Peyer's patch (tissue), 4 donors: ENCODE results near the gene SETD1B. TPM values are rescaled to one million over a fixed set of nuclear protein-coding genes. Genes with fewer than 3 reads are reported as not detected.

Experiments used
- DNase-seq, 3 donors: peaks; one replicate each; pipeline ENCODE4 v3.0.0-alpha.2; 2017 to 2019
- H3K27ac ChIP-seq, 4 donors: fragments of 200-600 bp; sonication (generic); one replicate each; pipeline ENCODE4 v1.5.1; 2016 to 2019
- H3K27me3 ChIP-seq, 2 donors: fragments of 200-600 bp; sonication (generic); one replicate each; pipeline ENCODE4 v1.5.1; 2019
- H3K36me3 ChIP-seq, 3 donors: fragments of 200-600 bp; sonication (generic); one replicate each; pipeline ENCODE4 v1.5.1; 2016 to 2019
- H3K4me1 ChIP-seq, 4 donors: fragments of 200-600 bp; sonication (generic); one replicate each; pipeline ENCODE4 v1.5.1; 2016 to 2019
- H3K4me3 ChIP-seq, 4 donors: fragments of 200-600 bp; sonication (generic); 1 replicate in 3 of 4; 2 replicates in 1 of 4; pipeline ENCODE4 v1.5.1; 2016 to 2019; ENCODE audit warnings: mild to moderate bottlenecking in 1 of 4
- H3K9me3 ChIP-seq, 4 donors: fragments of 200-600 bp; sonication (generic); one replicate each; pipeline ENCODE4 v1.5.1; 2016 to 2019; ENCODE audit warnings: mild to moderate bottlenecking in 1 of 4
- POLR2A ChIP-seq, 2 donors: fragments of 450-650 bp; IDR thresholded peaks; one replicate each; pipeline ENCODE4 v1.5.1; 2017; ENCODE audit warnings: antibody characterized with exemption in 2 of 2, mild to moderate bottlenecking in 2 of 2, moderate library complexity in 2 of 2
- total RNA-seq, 4 donors: library from RNA; depleted of rRNA; stranded (reverse); fragments of >200 nt; gene quantifications; one replicate each; pipeline ENCODE4 v1.1.0, GENCODE V29; 2016
- TF ChIP-seq, protein P1 (sequence below), 6 experiments: fragments of 450-650 bp in 4 of 6; fragments of 200-600 bp in 2 of 6; sonication (generic) in 1 of 6; IDR thresholded peaks; one replicate each; pipeline ENCODE4 v1.5.1; 2017 to 2019; ENCODE audit warnings: antibody characterized with exemption in 6 of 6, mild to moderate bottlenecking in 3 of 6, moderate library complexity in 1 of 6

SETD1B gene
- total RNA-seq, 4 donors from 2014 or later: 15.4 to 30.5 (median 25.3) TPM

- peak in 2 of 3 donors; percentile 49 to 58 for DNase-seq
- Histone ChIP-seq H3K36me3 (peaks cover 0 to 29% (median 0%) of the 10 kb centered on the region in 3 donors), H3K4me1 (peaks cover 0 to 27% (median 18%) of the 10 kb centered on the region in 4 donors), H3K9me3 (no peaks in the 10 kb centered on the region), H3K27me3 (no peaks in the 10 kb centered on the region), H3K27ac (peak overlapping the region; percentile 100), H3K4me3 (peak overlapping the region; percentile 82 to 93 (median 88))
- TF ChIP-seq POLR2A (IDR thresholded peaks at IDR 0.05): no peak
- TF ChIP-seq, protein P1, sequence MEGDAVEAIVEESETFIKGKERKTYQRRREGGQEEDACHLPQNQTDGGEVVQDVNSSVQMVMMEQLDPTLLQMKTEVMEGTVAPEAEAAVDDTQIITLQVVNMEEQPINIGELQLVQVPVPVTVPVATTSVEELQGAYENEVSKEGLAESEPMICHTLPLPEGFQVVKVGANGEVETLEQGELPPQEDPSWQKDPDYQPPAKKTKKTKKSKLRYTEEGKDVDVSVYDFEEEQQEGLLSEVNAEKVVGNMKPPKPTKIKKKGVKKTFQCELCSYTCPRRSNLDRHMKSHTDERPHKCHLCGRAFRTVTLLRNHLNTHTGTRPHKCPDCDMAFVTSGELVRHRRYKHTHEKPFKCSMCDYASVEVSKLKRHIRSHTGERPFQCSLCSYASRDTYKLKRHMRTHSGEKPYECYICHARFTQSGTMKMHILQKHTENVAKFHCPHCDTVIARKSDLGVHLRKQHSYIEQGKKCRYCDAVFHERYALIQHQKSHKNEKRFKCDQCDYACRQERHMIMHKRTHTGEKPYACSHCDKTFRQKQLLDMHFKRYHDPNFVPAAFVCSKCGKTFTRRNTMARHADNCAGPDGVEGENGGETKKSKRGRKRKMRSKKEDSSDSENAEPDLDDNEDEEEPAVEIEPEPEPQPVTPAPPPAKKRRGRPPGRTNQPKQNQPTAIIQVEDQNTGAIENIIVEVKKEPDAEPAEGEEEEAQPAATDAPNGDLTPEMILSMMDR (IDR thresholded peaks at IDR 0.05): no peak
Measured at GRCh38 chr12:121805171-121806008, 1.6 kb downstream of the SETD1B start.

DNA sequence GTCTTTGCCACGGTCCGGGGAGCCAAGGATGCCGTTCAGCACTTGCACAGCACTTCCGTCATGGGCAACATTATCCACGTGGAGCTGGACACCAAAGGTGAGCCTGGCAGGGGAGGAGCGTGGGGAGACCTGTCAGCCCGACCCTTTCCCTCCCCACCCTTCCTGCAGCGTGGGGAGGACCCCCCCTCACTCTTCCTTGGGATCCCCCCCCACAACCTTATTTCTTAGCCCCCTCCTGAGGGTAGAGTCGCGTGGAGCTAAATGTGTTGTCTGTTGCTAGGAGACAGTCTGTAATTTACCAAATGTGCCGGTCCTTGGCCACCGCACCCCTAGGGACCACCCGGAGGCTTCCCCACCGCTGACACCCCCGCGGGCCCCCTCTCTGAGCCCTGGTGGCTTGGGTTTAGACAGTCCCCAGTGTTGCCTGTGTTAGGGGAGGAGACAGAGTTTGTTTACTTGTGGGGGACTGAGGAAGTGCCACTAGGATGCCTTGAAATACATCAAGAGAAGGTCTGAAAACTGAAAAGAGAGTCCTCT lies 2.3 kb downstream of the SETD1B start:
- Histone ChIP-seq H3K9me3 (no peaks in the 10 kb centered on the region), H3K27ac (peak overlapping the region; percentile 43 to 100 (median 80)), H3K4me3 (peak overlapping the region; percentile 82 to 93 (median 88)), H3K4me1 (peaks cover 0 to 34% (median 21%) of the 10 kb centered on the region in 4 donors), H3K27me3 (no peaks in the 10 kb centered on the region), H3K36me3 (peaks cover 0 to 34% (median 0%) of the 10 kb centered on the region in 3 donors)
- TF ChIP-seq POLR2A (IDR thresholded peaks at IDR 0.05): no peak
- TF ChIP-seq, protein P1 (IDR thresholded peaks at IDR 0.05): no peak
- DNase-seq: peak in 1 of 3 donors; percentile 55

- Histone ChIP-seq H3K4me3 (peak overlapping the region; percentile 82 to 93 (median 88)), H3K9me3 (no peaks in the 10 kb centered on the region), H3K4me1 (peaks cover 0 to 41% (median 28%) of the 10 kb centered on the region in 4 donors), H3K36me3 (peaks cover 0 to 34% (median 0%) of the 10 kb centered on the region in 3 donors), H3K27ac (peak overlapping the region; percentile 43 to 100 (median 80)), H3K27me3 (no peaks in the 10 kb centered on the region)
- DNase-seq: peak in 1 of 3 donors; percentile 66
- TF ChIP-seq POLR2A (IDR thresholded peaks at IDR 0.05): peak in 1 of 2 donors; percentile 20
- TF ChIP-seq, protein P1 (IDR thresholded peaks at IDR 0.05): no peak
Measured at GRCh38 chr12:121806546-121807423, 3.0 kb downstream of the SETD1B start.

- TF ChIP-seq, protein P1 (IDR thresholded peaks at IDR 0.05): no peak
- TF ChIP-seq POLR2A (IDR thresholded peaks at IDR 0.05): no peak
- peaks cover under 1 to 48% (median 35%) of the 10 kb centered on the region in 4 donors for H3K4me1 ChIP-seq
- DNase-seq: no peak
- no peaks in the 10 kb centered on the region for H3K27me3 ChIP-seq
- peak overlapping the region in 1 of 4 donors; percentile 100 for H3K27ac ChIP-seq
- no peaks in the 10 kb centered on the region for H3K9me3 ChIP-seq
- H3K4me3 ChIP-seq: no peak overlapping the region
- H3K36me3 ChIP-seq: peaks cover 0 to 34% (median 0%) of the 10 kb centered on the region in 3 donors
Measured at GRCh38 chr12:121807642-121808347, 4.0 kb downstream of the SETD1B start.
